Testis (tissue), 2 donors: ENCODE results near the gene FBLL1.

Experiments
- CTCF ChIP-seq, 3 experiments: fragments of 450-650 bp in 2 of 3; fragments of 200-600 bp in 1 of 3; sonication (generic) in 1 of 3; IDR thresholded peaks; one replicate each; pipeline ENCODE4 v1.5.1; 2016 to 2019; ENCODE audit warnings: antibody characterized with exemption in 3 of 3, mild to moderate bottlenecking in 2 of 3, moderate library complexity in 1 of 3
- POLR2A ChIP-seq: fragments of 450-650 bp; IDR thresholded peaks from one replicate; pipeline ENCODE4 v1.6.1; 2017; ENCODE audit warnings: antibody characterized with exemption, mild to moderate bottlenecking, moderate library complexity

GRCh38 chr5:168537176-168537575, 8.1 kb downstream of the FBLL1 start:
- TF ChIP-seq CTCF (IDR thresholded peaks at IDR 0.05), result no peak
- TF ChIP-seq POLR2A, result no peak
